Measurements from ENCODE around the gene BASP1.

The BASP1 gene

GRCh38 chr5:17272111-17272510 lies 54.7 kb downstream of the BASP1 start:
- Mint-ChIP-seq H3K36me3 (ENCODE audit: low read depth) (peaks cover 68% of the 10 kb centered on the region), H3K4me3 (no peak overlapping the region), H3K27ac (no peak overlapping the region), H3K4me1 (peaks cover 5% of the 10 kb centered on the region), H3K9me3 (peaks cover 14% of the 10 kb centered on the region), H3K27me3 (ENCODE audit: low read depth, poor library complexity) (no peaks in the 10 kb centered on the region)
- TF ChIP-seq CTCF (IDR thresholded peaks at IDR 0.05), result no peak
- no peak for DNase-seq

DNA sequence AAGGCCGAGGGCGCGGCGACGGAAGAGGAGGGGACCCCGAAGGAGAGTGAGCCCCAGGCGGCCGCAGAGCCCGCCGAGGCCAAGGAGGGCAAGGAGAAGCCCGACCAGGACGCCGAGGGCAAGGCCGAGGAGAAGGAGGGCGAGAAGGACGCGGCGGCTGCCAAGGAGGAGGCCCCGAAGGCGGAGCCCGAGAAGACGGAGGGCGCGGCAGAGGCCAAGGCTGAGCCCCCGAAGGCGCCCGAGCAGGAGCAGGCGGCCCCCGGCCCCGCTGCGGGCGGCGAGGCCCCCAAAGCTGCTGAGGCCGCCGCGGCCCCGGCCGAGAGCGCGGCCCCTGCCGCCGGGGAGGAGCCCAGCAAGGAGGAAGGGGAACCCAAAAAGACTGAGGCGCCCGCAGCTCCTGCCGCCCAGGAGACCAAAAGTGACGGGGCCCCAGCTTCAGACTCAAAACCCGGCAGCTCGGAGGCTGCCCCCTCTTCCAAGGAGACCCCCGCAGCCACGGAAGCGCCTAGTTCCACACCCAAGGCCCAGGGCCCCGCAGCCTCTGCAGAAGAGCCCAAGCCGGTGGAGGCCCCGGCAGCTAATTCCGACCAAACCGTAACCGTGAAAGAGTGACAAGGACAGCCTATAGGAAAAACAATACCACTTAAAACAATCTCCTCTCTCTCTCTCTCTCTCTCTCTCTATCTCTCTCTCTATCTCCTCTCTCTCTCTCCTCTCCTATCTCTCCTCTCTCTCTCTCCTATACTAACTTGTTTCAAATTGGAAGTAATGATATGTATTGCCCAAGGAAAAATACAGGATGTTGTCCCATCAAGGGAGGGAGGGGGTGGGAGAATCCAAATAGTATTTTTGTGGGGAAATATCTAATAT lies 58.1 kb downstream of the BASP1 start:
- no peak for DNase-seq
- Mint-ChIP-seq H3K27ac (peak overlapping the region; percentile 55), H3K27me3 (ENCODE audit: low read depth, poor library complexity) (no peaks in the 10 kb centered on the region), H3K36me3 (ENCODE audit: low read depth) (peaks cover 46% of the 10 kb centered on the region), H3K4me1 (no peaks in the 10 kb centered on the region), H3K4me3 (no peak overlapping the region), H3K9me3 (no peaks in the 10 kb centered on the region)
- no peak for TF ChIP-seq CTCF (IDR thresholded peaks at IDR 0.05)

GRCh38 chr5:17276445-17276844 lies 59.0 kb downstream of the BASP1 start:
- H3K27me3 Mint-ChIP-seq (ENCODE audit: low read depth, poor library complexity), result no peaks in the 10 kb centered on the region
- H3K27ac Mint-ChIP-seq, result no peak overlapping the region
- H3K4me1 Mint-ChIP-seq, result no peaks in the 10 kb centered on the region
- no peak for DNase-seq
- no peak for TF ChIP-seq CTCF (IDR thresholded peaks at IDR 0.05)
- H3K9me3 Mint-ChIP-seq, result no peaks in the 10 kb centered on the region
- H3K4me3 Mint-ChIP-seq, result no peak overlapping the region
- peaks cover 38% of the 10 kb centered on the region for H3K36me3 Mint-ChIP-seq (ENCODE audit: low read depth)

DNA sequence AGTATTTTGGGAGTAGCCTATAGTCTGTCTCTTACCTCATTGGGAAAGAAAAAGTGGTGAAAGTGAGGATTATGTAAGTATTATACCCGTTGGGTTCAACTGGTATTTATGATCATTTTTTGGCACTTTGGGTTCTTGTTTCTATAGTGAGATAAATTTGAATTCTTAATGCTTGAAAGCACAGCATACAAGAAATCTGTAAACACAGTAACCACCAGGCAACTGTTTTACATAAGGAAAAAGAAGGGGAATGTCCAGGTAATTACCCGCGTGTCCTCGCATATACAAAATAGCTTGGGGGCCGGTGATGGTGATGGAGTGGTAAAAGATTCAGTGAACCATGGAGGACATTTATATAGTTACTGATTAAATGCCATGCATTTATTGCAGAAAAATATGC lies 60.5 kb downstream of the BASP1 start:
- peaks cover 5% of the 10 kb centered on the region for H3K27me3 Mint-ChIP-seq (ENCODE audit: low read depth, poor library complexity)
- H3K36me3 Mint-ChIP-seq (ENCODE audit: low read depth), result peaks cover 38% of the 10 kb centered on the region
- no peaks in the 10 kb centered on the region for H3K9me3 Mint-ChIP-seq
- no peak for TF ChIP-seq CTCF (IDR thresholded peaks at IDR 0.05)
- H3K4me3 Mint-ChIP-seq, result no peak overlapping the region
- no peak overlapping the region for H3K27ac Mint-ChIP-seq
- peaks cover 9% of the 10 kb centered on the region for H3K4me1 Mint-ChIP-seq
- DNase-seq, result no peak

- H3K27me3 Mint-ChIP-seq (ENCODE audit: low read depth, poor library complexity), result peaks cover 7% of the 10 kb centered on the region
- H3K4me1 Mint-ChIP-seq, result peaks cover 9% of the 10 kb centered on the region
- peaks cover 37% of the 10 kb centered on the region for H3K36me3 Mint-ChIP-seq (ENCODE audit: low read depth)
- H3K9me3 Mint-ChIP-seq, result no peaks in the 10 kb centered on the region
- no peak overlapping the region for H3K4me3 Mint-ChIP-seq
- H3K27ac Mint-ChIP-seq, result peak overlapping the region; percentile 79
- DNase-seq, result no peak
- TF ChIP-seq CTCF (IDR thresholded peaks at IDR 0.05), result no peak
Observed at GRCh38 chr5:17278931-17279330, 61.5 kb downstream of the BASP1 start.

- peaks cover 31% of the 10 kb centered on the region for H3K36me3 Mint-ChIP-seq (ENCODE audit: low read depth)
- H3K9me3 Mint-ChIP-seq, result no peaks in the 10 kb centered on the region
- DNase-seq, result no peak
- no peak overlapping the region for H3K4me3 Mint-ChIP-seq
- no peak overlapping the region for H3K27ac Mint-ChIP-seq
- peaks cover 9% of the 10 kb centered on the region for H3K4me1 Mint-ChIP-seq
- no peak for TF ChIP-seq CTCF (IDR thresholded peaks at IDR 0.05)
- H3K27me3 Mint-ChIP-seq (ENCODE audit: low read depth, poor library complexity), result peaks cover 7% of the 10 kb centered on the region
Observed at GRCh38 chr5:17279487-17279886, 62.1 kb downstream of the BASP1 start.

Data from nephron progenitor cell (in vitro differentiated cells).